CD4-positive, alpha-beta T cell treated with Interleukin-2 at 100 ng/mL for 4 hours (primary cell): ENCODE results near the gene CFAP97D1.

Source experiments
- DNase-seq: peaks from one replicate; pipeline ENCODE4 v3.0.0-alpha.2; 2020; ENCODE audit warnings: low spot score

The CFAP97D1 gene

DNA sequence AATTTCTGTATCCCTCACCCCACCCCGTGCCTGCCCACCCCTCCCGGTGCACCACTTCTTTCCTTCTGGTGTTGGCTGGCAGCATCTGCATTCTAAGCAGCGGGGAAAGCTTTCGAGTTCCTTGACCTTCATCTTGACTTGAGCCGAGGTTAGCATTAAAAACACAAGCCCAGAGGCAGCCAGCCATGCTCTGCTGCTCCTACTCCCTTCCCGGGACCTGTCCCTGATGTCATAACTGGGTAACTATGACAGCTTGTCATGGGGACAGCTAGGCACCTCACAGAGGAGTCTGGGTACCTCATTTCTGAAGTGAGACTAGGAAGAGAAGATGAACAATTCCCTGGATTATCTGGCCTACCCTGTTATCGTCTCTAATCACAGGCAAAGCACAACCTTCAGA is at the start of gene CFAP97D1:
Gene CFAP97D1, plus strand, starts transcription at position 301 of the 400 bp plus-strand sequence. Its CDS starts 28 bp downstream, at position 329.
- DNase-seq: no peak

DNA sequence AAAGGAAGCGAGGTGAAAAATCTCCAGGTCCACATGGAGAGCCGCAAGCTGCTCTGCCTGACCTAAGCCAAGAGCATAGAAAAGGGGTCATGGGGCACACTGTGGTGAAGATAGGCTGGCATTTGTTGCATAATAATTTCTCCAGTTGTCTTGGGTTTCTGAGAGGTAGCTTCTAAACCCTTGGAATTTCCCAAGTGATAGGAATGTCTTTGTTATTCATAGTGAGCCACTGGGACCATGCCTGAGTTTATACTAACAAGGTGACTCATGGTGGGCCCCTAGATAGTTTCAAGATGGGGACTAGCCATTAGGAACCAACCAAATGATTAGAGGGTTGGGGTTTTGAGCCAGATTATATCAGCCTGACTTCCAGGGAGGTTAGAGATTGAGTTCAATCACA is 47.3 kb upstream of the CFAP97D1 start:
- no peak for DNase-seq

DNA sequence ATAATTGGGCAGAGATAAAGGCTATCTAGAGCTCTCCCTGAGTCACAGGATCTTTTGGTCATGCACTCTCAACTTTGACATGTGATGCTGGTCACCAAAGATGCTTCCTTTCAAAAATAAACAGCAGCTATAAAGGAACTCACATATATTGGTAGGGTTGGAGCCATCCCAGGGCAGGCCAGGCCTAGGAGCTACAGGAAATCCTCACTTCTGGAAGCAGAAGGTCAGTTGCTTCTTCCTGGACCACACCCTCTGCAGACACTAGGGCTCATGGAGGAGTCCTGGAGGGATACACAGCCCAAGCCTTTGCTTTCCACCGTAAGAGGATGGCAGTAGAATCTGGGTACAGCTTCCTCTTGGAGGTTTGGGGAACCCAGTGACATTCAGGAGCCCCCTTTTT is 46.3 kb upstream of the CFAP97D1 start:
- DNase-seq: no peak

DNA sequence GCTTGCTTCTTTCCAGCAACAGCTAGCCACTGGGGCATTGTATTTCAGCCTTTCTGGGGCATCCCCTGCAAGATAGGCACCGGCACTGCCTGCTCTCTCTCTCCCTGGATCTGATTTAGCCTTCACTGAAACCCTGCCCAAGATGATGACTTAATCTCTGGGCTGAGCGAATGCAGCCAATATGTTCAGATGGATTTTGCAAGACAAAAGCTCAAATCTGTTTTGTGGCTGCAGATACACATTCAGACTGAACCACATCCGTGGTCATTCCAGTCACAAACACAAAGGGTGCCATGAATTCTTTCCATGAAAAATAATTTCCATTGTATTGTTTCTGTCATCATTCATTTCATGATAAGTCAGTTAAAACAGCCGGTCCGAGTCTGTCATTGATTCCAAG is 45.9 kb upstream of the CFAP97D1 start:
- DNase-seq: no peak

DNA sequence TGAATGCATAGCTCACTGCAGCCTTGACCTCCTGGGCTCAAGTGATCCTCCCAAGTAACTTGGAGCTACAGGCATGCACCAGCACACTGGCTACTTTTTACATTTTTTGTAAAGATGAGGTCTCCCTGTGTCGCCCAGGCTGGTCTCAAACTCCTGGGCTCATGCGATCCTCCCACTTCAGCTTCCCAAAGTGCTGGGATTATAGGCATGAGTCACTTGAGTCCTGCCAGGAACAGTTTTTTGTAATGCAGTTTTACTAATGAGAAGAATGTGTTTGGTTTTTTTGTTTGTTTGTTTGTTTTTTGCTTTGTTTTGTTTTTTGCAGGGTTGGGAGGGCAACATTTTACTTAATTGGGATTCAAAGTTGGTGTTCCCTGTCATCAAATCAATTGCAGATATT is 43.8 kb upstream of the CFAP97D1 start:
- DNase-seq: no peak

DNA sequence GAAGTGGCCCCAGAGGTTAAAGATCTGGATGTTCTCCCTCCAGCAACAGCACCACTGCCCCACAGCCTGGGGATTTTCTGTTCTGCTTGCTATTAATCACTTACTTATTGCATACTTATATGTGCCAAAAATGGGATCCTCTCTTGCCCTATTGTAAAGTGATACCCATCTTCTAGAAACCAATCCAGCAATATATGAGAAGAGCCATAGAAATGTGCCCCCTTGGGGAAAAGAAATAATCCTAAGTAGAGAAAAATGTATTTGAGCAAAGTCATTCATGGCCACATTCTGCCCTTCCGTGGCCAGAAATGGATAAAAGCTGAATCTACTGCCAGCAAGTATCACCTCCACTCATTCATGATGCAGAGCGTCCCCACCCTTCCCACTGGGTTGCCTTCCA is 42.5 kb upstream of the CFAP97D1 start:
- DNase-seq: no peak

DNA sequence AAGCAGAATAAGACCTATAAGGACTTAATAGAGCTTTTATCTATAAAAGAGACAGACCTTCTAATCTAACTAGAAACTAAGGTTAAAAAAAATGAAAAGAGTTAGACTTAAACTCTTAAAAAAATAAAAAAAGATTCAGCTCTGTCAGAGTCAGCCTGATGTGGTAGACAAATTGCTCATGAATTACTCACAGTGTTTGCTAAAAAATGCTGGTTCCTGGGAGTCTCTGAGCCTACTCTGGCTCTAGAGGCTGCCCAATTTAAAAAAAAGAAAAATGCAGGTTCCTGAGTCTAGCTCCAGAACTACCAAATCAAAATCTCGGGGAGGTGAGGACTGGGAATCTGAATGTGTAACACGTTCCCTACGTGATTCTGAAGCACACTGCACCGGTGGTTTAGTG is 39.7 kb upstream of the CFAP97D1 start:
- DNase-seq: no peak

DNA sequence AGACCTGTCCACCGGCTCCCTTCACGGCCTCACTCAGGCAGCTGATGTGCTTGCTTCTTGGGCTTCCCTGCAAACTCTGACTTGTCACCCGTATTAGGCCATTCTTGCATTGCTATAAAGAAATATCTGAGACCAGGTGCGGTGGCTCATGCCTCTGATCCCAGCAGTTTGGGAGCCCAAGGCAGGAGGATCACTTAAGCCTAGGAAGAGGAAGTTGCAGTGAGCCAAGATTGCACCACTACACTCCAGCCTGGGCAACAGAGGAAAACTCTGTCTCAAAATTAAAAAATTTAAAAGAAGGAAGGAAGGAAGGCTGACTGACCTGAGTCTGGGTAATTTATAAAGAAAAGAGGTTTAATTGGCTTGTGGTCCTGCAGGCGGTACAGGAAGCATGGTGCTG is 38.6 kb upstream of the CFAP97D1 start:
- DNase-seq: no peak

DNA sequence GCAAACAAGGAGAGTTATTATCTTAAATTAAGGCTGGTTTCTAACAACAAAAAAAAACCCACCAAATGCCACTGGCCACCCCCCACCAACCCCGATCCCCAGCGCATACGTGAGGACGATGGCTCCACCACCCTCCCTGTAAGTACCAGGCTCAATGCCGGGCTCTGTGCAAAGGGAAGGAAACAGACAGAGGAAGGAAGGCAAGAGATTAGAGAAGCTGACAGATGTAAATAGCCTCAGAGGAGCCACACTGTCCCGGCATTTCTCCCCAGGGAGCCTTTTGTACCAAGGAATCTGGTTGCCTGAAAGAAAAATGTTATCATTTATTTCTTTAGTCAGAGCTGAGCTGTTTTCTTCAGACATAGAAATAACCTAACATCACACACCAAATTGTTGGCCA is 34.7 kb upstream of the CFAP97D1 start:
- DNase-seq: no peak

DNA sequence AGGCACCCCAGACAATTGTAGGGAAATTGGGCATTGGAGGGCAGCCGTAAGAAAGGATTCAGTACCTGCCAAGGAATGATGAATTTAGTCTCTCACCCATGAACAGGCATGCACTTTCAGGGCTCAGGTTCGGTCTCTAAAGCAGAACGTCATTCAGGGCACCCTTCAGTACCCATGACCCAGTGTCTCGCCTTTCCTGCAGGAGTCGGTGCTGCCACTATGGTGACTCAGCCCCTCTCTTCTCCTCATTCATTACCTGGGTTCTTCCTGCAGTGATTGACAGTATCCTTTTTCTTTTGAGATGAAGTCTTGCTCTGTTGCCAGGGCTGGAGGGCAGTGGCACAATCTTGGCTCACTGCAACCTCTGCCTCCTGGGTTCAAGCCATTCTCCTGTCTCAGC is 30.1 kb upstream of the CFAP97D1 start:
- no peak for DNase-seq

DNA sequence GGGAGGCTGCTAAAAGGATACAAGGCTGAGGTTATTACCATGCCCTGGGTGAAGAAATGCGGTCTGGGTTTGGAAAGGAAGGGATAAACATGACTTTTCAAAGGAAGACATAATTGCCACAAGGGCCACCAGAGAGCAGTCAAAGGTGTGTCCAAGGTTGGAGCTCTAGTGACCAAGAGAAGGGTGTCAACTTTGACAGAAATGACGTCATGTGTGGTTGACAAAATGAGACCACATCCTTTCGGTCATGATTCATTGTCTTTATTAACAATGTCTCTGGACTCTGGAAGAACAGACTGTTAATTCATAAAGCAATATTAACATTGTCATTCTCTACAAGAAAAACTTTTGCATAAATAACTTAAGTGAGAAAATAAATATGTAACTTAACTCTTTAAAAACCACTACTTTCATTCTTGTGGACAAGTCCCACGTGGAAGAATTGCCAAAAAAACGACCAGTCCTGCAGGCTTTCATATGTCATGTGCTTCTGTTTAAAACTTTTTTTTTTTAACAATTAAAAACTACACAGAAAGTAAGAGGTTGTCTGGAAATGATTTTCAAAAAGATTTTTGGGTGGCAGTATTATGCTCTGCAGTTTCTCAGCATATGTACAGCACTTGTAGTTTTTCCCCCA is 26.6 kb upstream of the CFAP97D1 start:
- peak; percentile 20 for DNase-seq

DNA sequence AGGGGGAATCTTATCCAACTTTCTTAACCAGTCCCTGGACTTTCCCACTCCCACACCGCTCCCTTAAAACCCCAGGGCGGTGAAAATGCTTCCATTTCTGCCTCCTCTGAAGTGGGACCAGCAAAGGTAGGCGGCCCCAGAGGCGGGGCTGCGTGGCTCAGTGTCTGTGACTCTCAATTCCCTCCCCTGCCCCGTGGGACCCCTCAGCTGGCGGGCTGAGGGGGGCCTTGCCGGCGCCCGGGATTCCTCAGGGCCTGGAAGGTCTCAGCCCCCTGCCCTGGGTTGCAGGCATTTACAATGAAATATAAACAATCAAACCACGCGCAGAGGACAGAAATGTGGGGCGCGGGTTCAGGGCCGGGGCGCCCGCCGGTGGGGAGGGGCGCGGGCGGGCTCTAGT is 25.3 kb upstream of the CFAP97D1 start:
- DNase-seq: no peak

DNA sequence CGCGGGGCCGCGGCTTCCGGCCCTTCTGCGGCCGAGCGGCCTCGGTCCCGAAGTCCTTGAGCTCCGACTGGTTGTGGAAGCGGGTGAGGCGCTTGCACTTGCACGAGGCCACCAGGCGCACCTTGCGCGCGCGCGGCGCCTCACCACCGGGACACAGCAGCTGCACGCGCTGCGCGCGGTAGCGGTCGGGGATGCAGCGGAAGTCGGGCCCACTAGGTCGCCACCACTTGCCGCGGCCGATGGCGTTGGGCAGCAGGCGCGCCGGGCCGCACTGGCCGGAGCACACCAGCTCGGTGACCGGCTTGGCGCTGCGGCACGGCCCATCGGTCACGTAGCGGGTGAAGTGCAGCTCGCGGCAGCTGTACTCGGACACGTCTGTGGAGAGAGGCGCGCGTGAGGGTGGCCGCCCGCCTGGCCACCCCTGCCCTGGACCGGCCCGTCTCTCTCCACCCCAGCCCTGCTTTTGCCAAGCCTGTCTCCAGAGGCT is 24.8 kb upstream of the CFAP97D1 start:
- no peak for DNase-seq

DNA sequence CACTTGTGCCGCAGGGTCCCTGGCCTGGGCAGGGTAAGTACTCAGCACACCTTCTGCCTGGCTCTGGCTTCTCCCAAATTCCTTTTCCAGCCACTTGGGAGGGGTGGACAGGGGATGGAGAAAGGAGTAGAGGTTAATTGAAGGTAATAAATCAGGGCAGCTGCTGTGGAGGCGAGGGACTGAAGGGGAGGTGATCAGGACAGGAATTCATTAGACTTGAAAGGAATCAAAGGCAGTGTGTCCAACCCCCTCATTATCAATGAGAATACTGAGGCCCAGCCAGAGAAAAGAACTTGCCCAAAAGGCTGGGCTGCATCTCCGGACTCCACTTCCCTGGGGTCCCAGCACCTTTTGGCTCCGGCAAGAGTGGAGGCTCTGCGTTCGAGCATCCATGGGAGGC is 24.0 kb upstream of the CFAP97D1 start:
- DNase-seq: no peak

DNA sequence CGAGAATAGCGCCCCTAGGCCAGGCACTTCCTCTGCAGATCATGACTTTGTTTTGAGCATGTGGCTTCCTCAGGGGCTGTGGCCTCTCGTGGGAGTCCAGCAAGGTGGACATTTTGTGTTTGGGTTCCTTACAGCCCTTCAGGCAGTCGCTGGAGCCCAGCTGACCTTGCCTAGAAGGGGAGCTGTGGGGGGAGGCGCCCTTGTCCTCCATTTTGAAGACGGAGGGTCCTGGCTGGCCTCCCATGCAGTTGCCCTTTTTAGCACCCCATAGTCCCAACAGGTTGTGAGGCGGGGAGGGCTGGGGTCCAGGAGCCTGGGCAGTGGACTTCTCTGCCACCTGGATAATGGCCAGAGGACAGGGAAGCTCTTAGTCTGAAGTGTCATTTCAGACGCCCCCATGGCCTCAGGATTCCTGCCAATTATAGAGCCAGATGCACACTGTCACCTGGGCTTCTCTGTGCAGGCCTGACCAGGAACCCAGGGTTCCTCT is 23.0 kb upstream of the CFAP97D1 start:
- DNase-seq: no peak

DNA sequence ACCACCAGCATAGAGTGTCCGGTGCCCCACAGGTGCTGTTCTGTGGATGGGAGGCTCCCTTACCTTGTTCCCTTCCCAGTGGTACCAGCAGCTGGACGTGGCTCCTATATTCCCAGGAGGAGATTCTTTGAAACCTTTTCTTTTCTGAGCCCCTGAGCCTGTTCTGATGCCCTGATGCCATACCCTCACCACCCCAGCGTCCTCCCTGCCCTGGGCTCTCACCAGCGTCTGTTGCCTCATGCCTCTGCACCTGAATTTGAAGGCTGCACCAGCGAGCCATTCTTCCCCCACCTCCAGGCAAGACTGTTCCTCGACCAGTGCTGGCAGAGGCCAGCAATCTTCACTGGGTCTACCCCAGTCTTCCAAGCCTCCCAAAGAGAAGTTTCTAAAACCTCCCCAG is 22.1 kb upstream of the CFAP97D1 start:
- DNase-seq: no peak

DNA sequence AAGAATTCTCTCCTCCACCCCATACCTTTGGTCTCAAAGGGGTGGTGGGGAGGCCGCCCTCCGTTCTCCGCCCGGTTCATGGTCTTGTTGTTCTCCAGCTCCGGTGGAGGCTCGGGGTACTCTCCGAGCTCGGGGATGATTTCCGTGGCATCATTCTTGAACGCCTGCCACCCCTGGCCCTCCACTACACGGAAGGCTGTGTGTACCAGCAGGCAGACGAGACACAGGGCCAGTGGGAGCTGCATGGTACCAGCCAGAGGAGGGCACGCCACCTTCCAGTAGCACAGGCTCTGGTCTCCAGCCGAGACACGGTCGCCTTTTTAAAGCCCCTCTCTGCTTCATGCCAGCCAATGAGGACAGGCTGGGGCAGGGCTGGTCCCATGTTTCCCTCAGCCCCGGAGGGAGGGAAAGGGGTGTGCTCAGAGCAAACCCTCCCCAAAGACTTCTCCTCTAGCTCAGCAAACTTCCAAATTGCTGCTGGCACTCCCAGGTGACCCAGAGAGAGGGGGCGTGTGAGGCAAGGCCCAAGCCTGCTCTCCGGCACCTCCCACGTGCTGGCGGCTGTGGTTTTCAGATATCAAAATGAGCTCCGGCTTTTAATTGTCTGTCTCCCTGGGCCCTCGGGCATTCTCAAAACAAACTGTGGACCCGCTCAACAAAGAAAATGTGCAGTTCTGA is 21.6 kb upstream of the CFAP97D1 start, which contains the start of gene SOST:
Gene SOST, minus strand, starts transcription at position 295 of the 678 bp plus-strand sequence. Its CDS starts 50 bp downstream, at position 245.
- no peak for DNase-seq

DNA sequence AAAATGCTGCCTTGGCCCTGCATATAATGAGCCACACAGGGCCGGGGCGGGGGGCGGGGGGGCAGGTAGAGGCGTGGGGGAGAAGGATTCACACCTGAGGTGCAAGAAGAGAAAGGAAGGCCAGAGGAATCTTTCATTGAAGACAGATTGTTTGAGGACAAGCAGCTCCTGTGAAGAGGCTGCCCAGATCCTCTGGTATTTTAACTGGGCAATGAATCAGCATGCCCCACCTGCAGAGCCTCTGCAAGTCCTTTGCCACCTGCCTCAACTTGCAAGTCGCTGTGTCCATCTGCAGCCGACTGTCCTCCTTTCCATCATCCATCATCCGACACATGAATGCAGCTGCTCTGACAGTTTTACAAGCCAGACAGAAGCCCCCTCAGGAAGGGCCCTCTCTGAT is 20.4 kb upstream of the CFAP97D1 start:
- no peak for DNase-seq

DNA sequence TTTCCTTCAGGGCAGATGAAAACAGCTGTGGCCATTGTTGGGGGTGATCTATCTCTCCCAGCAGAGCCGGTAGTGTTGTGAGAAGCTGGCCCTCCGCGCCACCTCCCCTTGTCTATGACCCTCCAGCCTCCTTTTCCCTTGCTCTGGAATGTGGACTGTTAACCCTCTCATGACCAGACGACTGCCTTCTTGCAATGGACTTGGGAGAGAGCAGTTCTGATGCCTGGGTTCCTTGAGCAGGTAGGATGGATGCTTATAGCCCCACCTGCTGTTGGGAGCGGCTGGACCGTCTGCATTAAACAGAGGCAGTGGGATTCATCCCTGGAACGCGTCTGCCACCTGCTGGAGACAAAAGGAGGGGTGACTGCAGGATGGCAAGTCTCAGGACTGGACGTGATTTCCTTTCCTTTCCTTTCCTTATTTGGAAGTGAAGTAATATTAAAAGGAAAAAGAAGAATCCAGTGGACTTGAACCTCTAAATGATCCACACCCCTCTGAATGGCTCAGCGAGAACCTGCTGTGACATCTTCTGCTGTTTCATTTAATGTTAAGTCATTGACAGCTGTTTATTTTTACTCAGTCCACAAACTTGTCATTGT is 19.9 kb upstream of the CFAP97D1 start:
- DNase-seq: peak; percentile 86

DNA sequence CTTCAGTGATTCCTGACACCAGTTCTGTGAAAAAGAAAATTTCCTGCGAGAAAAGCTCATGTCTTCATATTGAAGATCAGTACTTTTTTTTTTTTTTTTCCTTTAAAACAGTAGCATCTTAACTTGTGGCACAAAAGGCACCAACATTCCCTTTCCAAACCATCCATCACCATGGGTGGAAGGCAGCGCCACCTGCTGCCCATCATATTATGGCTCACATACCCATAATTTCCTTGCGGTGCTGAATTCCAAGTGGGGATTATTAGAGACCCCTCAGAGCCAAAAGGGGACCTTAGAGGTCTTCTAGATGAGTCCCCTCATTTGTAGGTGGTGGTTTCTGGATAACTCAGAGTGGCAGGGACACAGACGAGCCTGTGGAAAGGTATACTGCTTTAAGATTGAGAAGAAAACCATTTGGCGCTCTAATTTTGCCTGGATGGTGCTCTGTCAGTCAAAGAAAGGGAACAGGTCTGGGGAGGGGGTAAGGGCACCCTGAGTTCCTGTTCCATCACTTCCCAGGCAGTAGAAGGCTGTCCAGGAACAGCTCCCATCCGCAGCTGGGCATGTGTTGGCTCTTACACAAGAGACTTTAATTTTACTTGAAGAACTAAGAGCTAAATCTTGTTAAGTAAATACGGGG is 13.7 kb upstream of the CFAP97D1 start:
- DNase-seq: peak; percentile 32

DNA sequence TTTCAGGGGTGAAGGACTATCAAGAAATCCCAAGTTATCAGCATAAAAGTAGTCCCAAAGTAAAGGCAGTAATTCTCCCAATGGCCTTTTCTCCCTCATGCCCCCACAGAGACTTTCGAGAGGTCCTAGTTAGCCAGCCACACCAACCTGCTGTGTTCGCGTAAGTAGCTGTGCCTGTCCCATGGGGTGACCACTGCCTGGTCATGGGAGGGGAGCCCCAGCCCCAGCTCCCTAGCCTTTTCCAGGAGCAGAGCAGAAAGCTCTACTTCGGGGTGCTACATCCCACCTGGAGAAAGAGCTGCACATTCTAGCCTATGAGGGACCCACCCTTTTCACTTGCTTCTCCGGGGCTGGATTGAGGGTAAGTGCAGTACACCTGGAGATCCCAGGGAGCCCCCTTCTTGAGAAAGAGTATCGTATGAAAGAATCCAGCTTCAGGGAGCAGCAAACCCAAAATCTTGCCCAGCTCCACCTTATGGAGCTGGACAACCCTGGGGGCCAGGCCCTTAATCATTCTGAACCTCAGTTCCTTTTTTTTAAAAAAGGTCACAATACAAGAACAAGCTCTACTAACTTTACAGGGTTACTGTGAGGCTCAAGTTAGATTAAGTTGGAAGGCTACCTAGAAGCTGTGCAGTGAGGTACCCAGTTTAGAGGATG is 13.1 kb upstream of the CFAP97D1 start:
- no peak for DNase-seq

DNA sequence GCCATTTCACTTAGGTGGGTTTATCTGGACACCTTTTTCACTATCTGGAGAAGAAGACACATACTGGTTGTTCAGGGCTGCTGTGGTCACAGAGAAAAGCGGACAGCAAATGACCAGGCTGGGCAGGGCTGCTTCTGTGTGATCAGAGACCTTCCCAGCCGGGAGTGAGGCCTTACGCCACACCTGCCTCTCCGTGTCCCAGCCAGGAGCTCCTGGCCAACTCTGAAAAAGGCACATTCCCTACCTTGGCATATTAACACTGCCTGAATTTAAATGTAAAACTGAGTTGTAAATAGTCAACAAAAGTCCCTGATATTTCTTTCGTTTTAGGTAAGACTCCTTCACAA is 12.5 kb upstream of the CFAP97D1 start:
- DNase-seq: no peak
